ENCODE data around the gene CXCL3.

The CXCL3 gene

DNA sequence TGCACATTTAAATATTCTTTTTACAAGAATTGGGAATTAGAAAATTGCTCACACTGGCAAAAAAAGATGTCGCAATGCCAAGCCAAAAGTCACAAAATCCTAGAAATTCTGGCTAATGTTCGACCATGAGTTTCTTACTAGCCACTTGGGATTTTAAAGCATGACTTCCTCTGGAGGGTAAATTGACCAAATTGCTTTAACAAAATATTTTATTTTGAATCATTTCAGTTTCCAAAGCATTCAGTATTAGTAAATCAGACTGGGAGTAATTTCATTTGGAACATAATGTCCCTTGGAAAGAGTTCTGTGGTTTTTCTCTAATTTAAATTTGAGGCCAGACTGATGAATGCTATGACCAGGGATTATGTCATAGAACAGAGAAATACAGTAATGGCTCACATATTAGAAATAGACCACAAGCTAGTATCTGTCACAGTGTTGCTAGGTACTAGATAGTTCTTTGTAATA, 32.4 kb downstream of the CXCL3 start:
- no peak for DNase-seq

DNA sequence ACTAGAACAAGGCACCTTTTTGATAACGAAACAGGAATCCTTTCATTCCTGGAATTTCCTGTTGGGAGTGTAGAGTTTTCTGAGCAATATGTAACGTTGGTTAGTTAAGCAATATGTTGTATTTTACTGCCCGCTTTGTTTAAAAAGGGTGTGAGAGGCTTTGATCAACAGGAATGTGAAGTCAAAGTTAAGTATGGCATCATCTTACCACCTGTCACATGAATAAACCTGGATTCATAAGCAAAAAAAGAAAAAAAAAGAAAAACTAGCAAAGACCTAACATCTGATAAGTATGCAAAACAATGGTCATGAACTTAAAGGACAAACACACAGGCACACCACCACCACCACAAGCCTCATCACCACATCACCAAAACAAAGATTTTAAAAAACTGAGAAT, 33.0 kb downstream of the CXCL3 start:
- no peak for DNase-seq

GRCh38 chr4:74004668-74005067, 33.8 kb downstream of the CXCL3 start:
- DNase-seq, result no peak

DNA sequence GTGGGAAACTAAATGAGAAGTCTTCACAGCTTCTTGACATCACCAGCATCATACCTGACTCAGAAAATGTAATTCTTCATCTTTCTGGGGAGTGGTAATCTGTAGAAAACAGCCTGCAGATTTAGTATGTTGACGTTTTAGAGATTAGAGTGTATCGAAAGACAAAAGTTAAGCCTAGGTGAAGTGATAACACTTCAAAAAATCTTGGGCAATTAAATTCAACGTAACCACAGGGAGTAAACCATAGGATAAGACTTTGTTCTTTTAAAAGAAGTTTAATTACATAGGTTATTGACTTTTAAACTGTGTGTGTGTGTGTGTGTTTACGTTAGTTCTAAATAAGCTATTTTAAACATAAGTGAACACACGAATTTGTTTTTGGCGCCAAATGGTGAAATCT, 38.2 kb downstream of the CXCL3 start:
- no peak for DNase-seq

GRCh38 chr4:73998040-73999011, 40.2 kb downstream of the CXCL3 start, which contains the start of gene CXCL5:
TSS of gene CXCL5 (minus strand) at chr4:73998677. CDS start at chr4:73998581, 96 bp downstream.
- no peak for DNase-seq

DNA sequence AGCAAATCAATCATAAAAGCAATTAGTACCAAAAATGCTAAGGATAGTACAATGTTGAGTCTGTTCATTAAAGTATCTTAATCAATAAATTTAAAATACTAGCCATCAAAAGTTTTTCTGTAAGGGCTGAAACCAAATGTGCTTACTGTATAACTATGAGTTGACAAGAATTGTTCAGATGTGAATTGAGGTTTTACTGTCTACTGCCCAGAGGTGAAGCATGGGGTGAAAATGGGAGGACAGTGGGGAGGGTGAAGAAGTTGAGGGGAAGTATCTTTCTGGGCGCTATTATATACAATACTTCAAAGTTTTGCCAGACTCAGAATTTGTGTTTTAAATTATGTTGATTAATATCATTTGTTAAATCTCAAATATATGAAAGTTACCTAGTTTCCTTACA, 46.4 kb downstream of the CXCL3 start:
- DNase-seq, result no peak

GRCh38 chr4:73991742-73992000, 46.8 kb downstream of the CXCL3 start:
- no peak for DNase-seq

- no peak for DNase-seq
These were observed 47.3 kb downstream of the CXCL3 start for GRCh38 chr4:73990988-73991741.

DNA sequence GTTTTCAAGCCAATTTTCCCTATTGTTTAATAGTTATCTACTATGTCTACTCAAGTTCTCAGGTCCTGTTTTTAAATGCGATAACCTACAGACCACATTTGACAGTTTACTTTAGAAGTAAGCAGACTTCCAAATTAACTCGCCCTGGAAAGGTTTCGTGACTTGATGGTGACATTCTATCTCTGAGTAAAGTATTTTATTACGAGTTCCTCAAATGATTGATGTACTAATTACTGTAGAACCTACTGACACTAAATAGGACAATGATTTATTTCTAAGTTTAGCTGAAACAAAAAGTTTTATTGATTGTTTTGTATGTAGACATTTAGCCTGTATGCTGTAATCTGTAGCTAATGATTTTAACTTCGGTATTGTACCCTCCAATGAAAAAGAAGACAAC, 48.6 kb downstream of the CXCL3 start:
- DNase-seq, result no peak

DNA sequence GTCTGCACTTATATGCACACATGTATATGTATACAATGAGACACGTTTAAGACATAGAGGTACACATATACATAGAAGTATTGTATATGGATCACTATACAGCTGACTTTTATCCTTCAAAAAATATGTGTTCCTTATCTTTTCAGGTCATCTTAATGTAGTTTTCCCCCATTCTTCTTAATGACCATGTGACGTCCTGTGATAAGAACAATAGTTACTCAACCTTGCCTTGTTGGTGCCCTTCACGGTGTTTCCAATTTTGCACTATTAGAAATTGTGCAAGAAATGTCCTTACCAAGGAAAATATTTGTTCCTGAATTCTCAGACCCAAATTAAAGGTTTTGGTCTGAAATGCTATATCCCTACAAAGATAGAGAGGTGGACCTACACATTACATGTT, 49.5 kb downstream of the CXCL3 start:
- DNase-seq, result no peak

GRCh38 chr4:73988061-73988460, 50.4 kb downstream of the CXCL3 start, which contains the start of gene PPBP:
TSS of gene PPBP (minus strand) at chr4:73988190. CDS start at chr4:73988103, 87 bp downstream.
- no peak for DNase-seq
